Measurements from ENCODE around the gene DHRS13.
"Not testable (repeated sequence)": the region's sequence is repeated elsewhere in the genome, so short reads cannot be mapped to it uniquely, and the experiment has no call there.

The DHRS13 gene

DNA sequence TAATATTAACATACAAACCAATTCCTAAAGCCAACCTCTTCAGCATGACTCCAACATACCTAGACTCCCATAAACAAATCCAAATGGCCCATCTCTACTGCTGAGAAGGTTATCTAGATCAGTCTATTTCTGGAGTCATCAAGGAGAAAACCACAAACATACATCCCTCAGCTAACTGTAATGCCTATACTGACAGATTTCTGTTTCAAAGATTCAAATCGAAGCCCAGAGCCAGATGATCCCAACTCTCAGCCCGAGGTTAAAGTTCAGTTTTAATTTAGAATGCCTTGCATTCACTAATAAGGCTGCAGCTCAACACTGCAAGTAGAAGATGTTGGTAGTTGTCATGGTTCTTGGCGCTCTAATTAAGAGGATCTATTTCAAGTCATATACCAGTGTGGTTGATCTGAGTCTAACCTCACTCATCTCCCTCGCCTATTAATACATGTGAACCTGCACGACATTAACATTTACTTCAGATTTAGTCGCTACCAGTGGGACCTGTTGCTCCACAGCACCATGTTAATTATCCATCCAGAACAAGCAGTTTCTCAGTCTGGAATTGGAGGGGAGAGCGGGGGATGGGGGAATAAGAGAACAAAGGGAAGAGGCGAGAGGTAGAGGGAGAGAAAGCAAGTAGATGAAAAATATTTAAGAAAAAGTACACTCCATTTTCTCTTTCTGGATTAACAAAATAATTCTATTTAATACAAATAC, 33.0 kb upstream of the DHRS13 start:
- DNase-seq: no peak

- DNase-seq: not testable (repeated sequence)
Measured at GRCh38 chr17:28934508-28934907, 31.6 kb upstream of the DHRS13 start.

DNA sequence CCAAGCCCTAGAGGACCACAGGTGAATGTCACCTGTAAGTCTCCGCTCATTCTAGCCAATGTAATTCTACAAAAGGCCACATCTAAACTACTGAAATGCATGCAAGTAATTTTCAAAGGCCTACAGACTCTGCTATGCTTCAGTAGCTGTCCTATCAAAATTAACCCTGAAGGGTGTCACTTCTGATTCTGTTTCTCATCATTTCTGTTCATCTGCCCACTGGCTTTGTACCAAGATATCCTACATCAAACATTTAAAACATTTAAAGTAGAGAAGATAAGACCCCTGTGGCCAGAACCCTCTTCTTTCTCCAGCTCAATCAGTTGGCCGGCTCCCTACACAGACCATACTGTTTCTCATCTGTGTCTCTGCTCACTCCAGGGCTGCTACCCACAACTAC, 26.9 kb upstream of the DHRS13 start:
- no peak for DNase-seq

GRCh38 chr17:28928061-28928460, 25.2 kb upstream of the DHRS13 start:
- DNase-seq: peak; percentile 27 to 47

GRCh38 chr17:28926786-28927185, 23.9 kb upstream of the DHRS13 start:
- DNase-seq: no peak

DNA sequence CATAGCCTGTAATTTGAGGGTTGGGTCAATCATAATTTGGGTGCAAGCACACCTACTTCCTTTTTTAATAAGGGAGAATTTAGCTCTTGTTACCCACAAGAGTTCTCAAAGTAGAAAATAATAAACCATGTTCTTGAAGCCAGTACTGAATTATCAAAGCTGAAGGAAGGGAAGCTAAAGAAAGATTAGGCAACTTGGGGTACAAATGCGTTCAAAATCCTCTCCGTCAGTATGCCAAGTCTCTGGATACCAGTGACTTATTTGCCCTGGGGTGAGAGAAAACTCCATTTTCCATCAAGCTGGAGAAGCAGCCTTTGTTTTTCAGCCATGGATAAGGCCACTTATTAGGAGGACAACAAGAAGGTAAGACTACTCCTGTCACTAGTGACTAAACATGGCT, 23.5 kb upstream of the DHRS13 start:
- no peak for DNase-seq

DNA sequence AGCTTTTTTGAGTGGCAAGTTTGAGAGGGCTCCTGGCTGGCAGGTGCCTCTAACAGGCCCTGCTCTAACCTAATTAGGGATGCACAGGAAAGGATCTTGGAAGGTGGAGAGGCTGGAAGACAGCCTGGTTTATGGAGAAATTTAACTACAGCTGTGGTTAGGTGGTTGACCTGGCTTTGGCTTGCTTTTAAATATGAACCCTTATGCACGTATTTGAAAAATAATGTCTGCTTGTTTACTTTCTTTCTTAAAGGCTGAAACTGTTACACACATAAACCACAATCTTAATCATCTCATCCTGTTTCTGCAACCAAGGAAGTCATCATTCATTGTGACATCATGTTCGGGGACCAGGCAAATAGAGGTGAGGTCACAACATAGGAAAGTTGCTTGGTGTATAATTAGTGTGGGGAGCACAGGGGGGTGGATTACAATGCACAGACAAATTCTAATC, 23.1 kb upstream of the DHRS13 start:
- peak; percentile 83 to 88 for DNase-seq

GRCh38 chr17:28920201-28920600, 17.3 kb upstream of the DHRS13 start:
- no peak for DNase-seq

GRCh38 chr17:28918295-28918694, 15.4 kb upstream of the DHRS13 start:
- no peak for DNase-seq

GRCh38 chr17:28917465-28917864, 14.6 kb upstream of the DHRS13 start:
- no peak for DNase-seq

GRCh38 chr17:28917029-28917428, 14.2 kb upstream of the DHRS13 start:
- no peak for DNase-seq

GRCh38 chr17:28916302-28916934, 13.5 kb upstream of the DHRS13 start:
- peak in 1 of 2 donors; percentile 50 for DNase-seq

- DNase-seq: no peak
Measured at GRCh38 chr17:28912938-28913333, 10.1 kb upstream of the DHRS13 start.

- no peak for DNase-seq
Measured at GRCh38 chr17:28912281-28912937, 9.5 kb upstream of the DHRS13 start.

GRCh38 chr17:28911411-28912045, 8.6 kb upstream of the DHRS13 start:
- DNase-seq: no peak

DNA sequence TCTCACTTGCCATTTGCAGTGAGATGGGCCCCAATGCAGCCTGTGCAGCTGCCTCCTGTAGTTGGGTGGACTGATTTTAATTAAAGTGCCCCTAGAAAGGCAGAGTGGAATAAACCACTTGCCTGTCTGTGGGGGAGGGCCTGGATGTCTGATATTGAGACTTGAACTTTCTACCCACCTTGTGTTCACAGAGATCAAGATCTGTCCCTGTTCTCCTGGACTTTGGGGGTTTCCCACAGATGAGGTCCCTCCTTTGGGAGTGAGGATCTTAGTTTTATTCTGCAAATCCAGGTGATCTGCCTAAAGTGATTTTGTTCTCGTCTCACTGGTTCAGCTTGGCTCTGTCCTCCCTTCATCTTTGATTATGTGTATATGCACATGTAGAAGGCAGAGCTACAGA, 7.7 kb upstream of the DHRS13 start:
- DNase-seq: no peak

DNA sequence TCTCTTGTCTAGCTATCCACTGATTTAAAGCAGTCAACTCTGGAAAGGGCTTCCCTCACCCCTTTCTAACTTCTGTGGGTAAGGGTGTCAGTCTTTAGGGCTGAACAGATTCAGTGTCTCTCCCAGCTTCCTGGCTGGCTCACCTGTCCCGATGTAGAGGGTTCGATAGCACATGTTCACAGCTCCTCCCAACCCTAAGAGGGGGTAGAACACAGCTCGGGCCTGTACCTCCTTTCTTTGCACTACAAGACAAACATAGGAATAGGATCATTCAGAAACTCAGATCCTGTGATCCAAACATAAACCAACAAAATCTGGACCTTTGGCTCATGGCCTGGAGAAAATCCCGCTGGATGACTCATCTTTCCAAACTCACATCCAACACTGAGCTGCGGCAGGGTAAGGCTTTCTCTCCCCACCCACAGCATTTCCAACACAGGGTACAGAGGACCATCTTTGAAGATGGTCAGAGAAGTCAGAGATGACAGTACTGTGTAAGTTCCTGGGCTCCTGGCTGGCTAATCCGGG, 5.8 kb upstream of the DHRS13 start:
- DNase-seq: no peak

GRCh38 chr17:28907709-28908475, 5.0 kb upstream of the DHRS13 start:
- no peak for DNase-seq

DNA sequence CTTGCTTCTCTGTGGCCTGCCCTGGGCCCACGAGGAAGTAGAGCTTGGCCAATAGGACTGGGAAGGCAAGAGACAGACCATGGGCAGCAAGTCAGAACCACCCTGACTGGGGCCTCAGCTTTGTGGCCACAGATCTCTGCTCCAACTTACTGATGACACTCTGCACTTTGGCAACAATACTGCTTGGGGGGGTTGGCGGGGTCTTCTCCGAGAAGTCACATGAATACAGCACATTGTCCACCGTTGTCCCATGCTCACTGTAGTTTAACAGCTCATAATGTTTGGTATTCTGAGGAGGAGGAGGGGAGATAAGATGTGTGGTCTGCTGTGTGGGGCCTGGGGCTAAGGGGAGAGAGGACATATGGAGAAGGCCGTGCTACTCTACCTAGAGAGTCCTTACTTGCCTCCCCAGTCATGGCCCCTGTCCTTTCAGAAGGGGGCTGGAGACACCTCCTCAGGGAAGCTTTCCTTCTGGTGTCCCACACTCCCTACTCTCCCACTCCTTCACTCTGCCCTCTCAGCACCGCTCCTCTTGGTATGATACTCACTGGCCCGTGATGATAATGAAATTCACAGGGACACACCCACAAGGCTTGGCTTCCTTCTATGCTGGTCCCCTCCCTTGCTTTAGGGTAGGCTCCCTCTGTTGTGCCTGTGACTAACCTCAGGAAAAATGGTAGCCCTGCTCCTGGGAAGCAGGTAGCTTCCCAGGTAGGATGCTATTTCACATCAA, 4.0 kb upstream of the DHRS13 start:
- no peak for DNase-seq

- DNase-seq: no peak
Measured at GRCh38 chr17:28906276-28906675, 3.4 kb upstream of the DHRS13 start.

- no peak for DNase-seq
Measured at GRCh38 chr17:28904800-28905199, 1.9 kb upstream of the DHRS13 start.

DNA sequence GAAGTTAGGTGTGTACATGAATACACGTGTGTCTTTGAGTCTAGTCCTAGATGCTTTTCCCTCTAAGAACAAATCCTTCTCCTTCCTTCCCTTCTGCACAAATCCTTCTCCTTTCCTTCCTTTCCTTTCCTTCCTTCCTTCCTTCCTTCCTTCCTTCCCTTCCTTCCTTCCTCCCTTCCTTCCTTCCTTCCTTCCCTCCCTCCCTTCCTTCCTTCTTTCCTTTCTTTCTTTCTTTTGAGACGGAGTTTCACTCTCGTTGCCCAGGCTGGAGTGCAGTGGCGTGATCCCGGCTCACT, 615 bp upstream of the DHRS13 start:
- not testable (repeated sequence) for DNase-seq
